Measurements from ENCODE around the gene AGT.
"Not testable (repeated sequence)": the region's sequence is repeated elsewhere in the genome, so short reads cannot be mapped to it uniquely, and the experiment has no call there.

Gene AGT

DNA sequence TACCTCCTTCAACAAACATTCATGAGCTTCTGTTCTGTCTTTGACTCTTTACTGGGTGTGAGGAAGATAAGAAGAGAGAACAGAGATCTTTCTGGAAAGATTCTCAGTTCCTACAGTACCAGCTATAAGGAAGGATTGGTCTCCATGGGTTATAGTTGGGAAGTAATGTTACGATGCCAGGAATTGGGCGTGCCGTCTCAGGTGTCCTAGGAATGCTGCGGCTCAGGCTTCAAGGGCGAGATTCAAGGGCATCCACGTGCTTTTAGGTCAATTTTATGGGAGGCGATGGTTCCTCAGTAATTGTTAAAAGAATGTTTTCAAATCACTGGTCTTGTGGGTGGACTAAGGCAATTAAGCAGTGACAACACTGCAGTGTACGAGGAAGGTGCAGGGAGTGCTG is 44.4 kb downstream of the AGT start:
- Histone ChIP-seq H3K27ac (ENCODE audit: low read length) (no peak overlapping the region), H3K4me3 (ENCODE audit: low read depth in 1 of 2, low read length in 2 of 2) (no peak overlapping the region), H3K79me2 (ENCODE audit: insufficient read depth, low read length) (no peaks in the 10 kb centered on the region), H3K36me3 (ENCODE audit: insufficient read depth, low read length) (peaks cover 84% of the 10 kb centered on the region), H4K20me1 (ENCODE audit: insufficient read depth, low read length) (no peaks in the 10 kb centered on the region), H3K9me3 (ENCODE audit: insufficient read depth, low read length, severe bottlenecking) (no peaks in the 10 kb centered on the region), H3K9ac (ENCODE audit: low read depth, low read length) (no peak overlapping the region), H3K27me3 (ENCODE audit: insufficient read depth, low read length, poor library complexity) (no peaks in the 10 kb centered on the region), H2AFZ (ENCODE audit: low read depth, low read length) (no peak overlapping the region), H3K4me2 (ENCODE audit: insufficient read depth, low read length) (no peak overlapping the region), H3K4me1 (ENCODE audit: insufficient read depth, low read length) (no peaks in the 10 kb centered on the region)
- DNase-seq (no peak), ATAC-seq (ENCODE audit: insufficient read depth, low read depth) (no peak)
- TF ChIP-seq EZH2 (IDR thresholded peaks at IDR 0.05; ENCODE audit: borderline replicate concordance, low read depth, low read length, severe bottlenecking): no peak
- TF ChIP-seq, protein P1, sequence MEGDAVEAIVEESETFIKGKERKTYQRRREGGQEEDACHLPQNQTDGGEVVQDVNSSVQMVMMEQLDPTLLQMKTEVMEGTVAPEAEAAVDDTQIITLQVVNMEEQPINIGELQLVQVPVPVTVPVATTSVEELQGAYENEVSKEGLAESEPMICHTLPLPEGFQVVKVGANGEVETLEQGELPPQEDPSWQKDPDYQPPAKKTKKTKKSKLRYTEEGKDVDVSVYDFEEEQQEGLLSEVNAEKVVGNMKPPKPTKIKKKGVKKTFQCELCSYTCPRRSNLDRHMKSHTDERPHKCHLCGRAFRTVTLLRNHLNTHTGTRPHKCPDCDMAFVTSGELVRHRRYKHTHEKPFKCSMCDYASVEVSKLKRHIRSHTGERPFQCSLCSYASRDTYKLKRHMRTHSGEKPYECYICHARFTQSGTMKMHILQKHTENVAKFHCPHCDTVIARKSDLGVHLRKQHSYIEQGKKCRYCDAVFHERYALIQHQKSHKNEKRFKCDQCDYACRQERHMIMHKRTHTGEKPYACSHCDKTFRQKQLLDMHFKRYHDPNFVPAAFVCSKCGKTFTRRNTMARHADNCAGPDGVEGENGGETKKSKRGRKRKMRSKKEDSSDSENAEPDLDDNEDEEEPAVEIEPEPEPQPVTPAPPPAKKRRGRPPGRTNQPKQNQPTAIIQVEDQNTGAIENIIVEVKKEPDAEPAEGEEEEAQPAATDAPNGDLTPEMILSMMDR (IDR thresholded peaks at IDR 0.05; ENCODE audit: borderline replicate concordance, extremely low read depth, low read length, poor library complexity, severe bottlenecking): no peak

DNA sequence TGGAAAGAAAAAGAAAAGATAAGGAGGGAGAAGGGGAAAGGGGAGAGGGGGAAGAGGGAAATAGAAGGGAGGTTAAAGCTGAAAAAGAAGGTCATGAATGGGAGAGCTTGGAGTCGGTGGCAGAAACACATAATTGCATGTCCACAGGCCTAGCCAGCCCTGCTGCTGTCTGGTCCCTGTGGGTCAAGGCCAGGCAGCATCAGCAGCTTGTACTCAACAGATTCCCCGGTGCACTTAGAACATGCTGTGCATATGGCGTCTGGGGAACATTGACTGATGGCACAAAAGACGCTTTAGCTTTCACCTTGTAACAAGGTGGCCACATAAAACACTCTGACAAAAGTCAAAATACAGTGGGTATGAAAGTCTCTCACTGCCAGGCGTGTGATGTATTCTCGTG is 45.7 kb downstream of the AGT start:
- no peaks in the 10 kb centered on the region for H3K27me3 ChIP-seq (ENCODE audit: insufficient read depth, low read length, poor library complexity)
- no peak overlapping the region for H3K9ac ChIP-seq (ENCODE audit: low read depth, low read length)
- H3K4me2 ChIP-seq (ENCODE audit: insufficient read depth, low read length): no peak overlapping the region
- H3K4me1 ChIP-seq (ENCODE audit: insufficient read depth, low read length): no peaks in the 10 kb centered on the region
- ATAC-seq (ENCODE audit: insufficient read depth, low read depth) (no peak), DNase-seq (no peak)
- H3K4me3 ChIP-seq (ENCODE audit: low read depth in 1 of 2, low read length in 2 of 2): no peak overlapping the region
- TF ChIP-seq, protein P1 (IDR thresholded peaks at IDR 0.05; ENCODE audit: borderline replicate concordance, extremely low read depth, low read length, poor library complexity, severe bottlenecking): no peak
- no peak for TF ChIP-seq EZH2 (IDR thresholded peaks at IDR 0.05; ENCODE audit: borderline replicate concordance, low read depth, low read length, severe bottlenecking)
- H3K79me2 ChIP-seq (ENCODE audit: insufficient read depth, low read length): no peaks in the 10 kb centered on the region
- no peak overlapping the region for H2AFZ ChIP-seq (ENCODE audit: low read depth, low read length)
- no peak overlapping the region for H3K27ac ChIP-seq (ENCODE audit: low read length)
- no peaks in the 10 kb centered on the region for H3K9me3 ChIP-seq (ENCODE audit: insufficient read depth, low read length, severe bottlenecking)
- no peaks in the 10 kb centered on the region for H4K20me1 ChIP-seq (ENCODE audit: insufficient read depth, low read length)
- peaks cover 85% of the 10 kb centered on the region for H3K36me3 ChIP-seq (ENCODE audit: insufficient read depth, low read length)

DNA sequence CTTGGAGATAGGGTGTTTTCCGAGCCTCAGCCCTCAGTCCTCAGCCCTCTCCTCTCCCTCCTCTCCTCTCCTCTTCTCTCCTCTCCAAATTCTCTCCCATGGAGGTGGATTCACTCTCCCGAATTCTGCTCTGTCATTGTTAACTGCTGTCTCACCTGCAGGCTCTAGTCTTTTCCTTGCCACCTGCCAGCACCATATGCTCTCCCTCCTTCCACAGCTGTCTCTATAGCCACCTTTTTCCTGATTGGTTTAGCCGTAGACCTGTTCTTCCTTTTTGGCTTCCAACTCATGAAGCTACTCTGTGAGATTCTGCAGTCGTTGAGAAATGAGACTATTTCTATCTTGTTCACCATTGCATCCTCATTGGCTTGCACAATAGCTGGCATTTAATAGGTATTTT is 51.9 kb downstream of the AGT start:
- Histone ChIP-seq H2AFZ (ENCODE audit: low read depth, low read length) (no peak overlapping the region), H3K27me3 (ENCODE audit: insufficient read depth, low read length, poor library complexity) (no peaks in the 10 kb centered on the region), H3K79me2 (ENCODE audit: insufficient read depth, low read length) (peaks cover 11% of the 10 kb centered on the region; the same call in 1 of the 2 replicates), H3K4me1 (ENCODE audit: insufficient read depth, low read length) (no peaks in the 10 kb centered on the region), H3K4me2 (ENCODE audit: insufficient read depth, low read length) (no peak overlapping the region), H3K27ac (ENCODE audit: low read length) (no peak overlapping the region), H3K4me3 (ENCODE audit: low read depth in 1 of 2, low read length in 2 of 2) (no peak overlapping the region), H4K20me1 (ENCODE audit: insufficient read depth, low read length) (peaks cover 6% of the 10 kb centered on the region; the same call in 1 of the 2 replicates), H3K9ac (ENCODE audit: low read depth, low read length) (no peak overlapping the region), H3K36me3 (ENCODE audit: insufficient read depth, low read length) (peaks cover 69% of the 10 kb centered on the region), H3K9me3 (ENCODE audit: insufficient read depth, low read length, severe bottlenecking) (no peaks in the 10 kb centered on the region)
- no peak for DNase-seq
- TF ChIP-seq EZH2 (IDR thresholded peaks at IDR 0.05; ENCODE audit: borderline replicate concordance, low read depth, low read length, severe bottlenecking): no peak
- TF ChIP-seq, protein P1 (IDR thresholded peaks at IDR 0.05; ENCODE audit: borderline replicate concordance, extremely low read depth, low read length, poor library complexity, severe bottlenecking): no peak
- ATAC-seq (ENCODE audit: insufficient read depth, low read depth): no peak

DNA sequence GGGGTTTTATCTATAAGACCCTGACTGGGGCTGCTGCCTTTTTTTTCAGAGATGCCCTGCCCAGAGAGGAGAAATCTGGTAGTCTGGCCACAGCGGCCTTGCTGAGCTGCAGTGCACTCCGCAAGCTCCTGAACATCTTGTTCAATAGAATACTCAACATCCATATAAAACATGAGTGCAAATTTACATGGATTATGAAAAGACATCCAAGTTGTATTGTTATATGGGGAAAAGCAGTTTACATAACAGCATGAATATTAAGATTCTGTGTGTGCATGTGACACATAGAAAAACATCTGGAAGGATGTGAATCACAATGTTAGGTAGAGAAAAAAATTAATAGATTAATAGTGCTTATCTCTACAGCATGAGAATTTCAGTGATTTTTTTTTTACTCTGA is 55.2 kb downstream of the AGT start:
- H2AFZ ChIP-seq (ENCODE audit: low read depth, low read length): no peak overlapping the region
- no peaks in the 10 kb centered on the region for H3K27me3 ChIP-seq (ENCODE audit: insufficient read depth, low read length, poor library complexity)
- H3K9me3 ChIP-seq (ENCODE audit: insufficient read depth, low read length, severe bottlenecking): no peaks in the 10 kb centered on the region
- H3K4me3 ChIP-seq (ENCODE audit: low read depth in 1 of 2, low read length in 2 of 2): no peak overlapping the region
- peaks cover 40% of the 10 kb centered on the region for H3K36me3 ChIP-seq (ENCODE audit: insufficient read depth, low read length)
- peaks cover 6% of the 10 kb centered on the region; the same call in 1 of the 2 replicates for H4K20me1 ChIP-seq (ENCODE audit: insufficient read depth, low read length)
- H3K27ac ChIP-seq (ENCODE audit: low read length): no peak overlapping the region
- peaks cover 20% of the 10 kb centered on the region; the same call in 1 of the 2 replicates for H3K79me2 ChIP-seq (ENCODE audit: insufficient read depth, low read length)
- no peak for DNase-seq
- H3K9ac ChIP-seq (ENCODE audit: low read depth, low read length): no peak overlapping the region
- no peak overlapping the region for H3K4me2 ChIP-seq (ENCODE audit: insufficient read depth, low read length)
- no peak for ATAC-seq (ENCODE audit: insufficient read depth, low read depth)
- TF ChIP-seq EZH2 (IDR thresholded peaks at IDR 0.05; ENCODE audit: borderline replicate concordance, low read depth, low read length, severe bottlenecking): no peak
- TF ChIP-seq, protein P1 (IDR thresholded peaks at IDR 0.05; ENCODE audit: borderline replicate concordance, extremely low read depth, low read length, poor library complexity, severe bottlenecking): no peak
- no peaks in the 10 kb centered on the region for H3K4me1 ChIP-seq (ENCODE audit: insufficient read depth, low read length)

DNA sequence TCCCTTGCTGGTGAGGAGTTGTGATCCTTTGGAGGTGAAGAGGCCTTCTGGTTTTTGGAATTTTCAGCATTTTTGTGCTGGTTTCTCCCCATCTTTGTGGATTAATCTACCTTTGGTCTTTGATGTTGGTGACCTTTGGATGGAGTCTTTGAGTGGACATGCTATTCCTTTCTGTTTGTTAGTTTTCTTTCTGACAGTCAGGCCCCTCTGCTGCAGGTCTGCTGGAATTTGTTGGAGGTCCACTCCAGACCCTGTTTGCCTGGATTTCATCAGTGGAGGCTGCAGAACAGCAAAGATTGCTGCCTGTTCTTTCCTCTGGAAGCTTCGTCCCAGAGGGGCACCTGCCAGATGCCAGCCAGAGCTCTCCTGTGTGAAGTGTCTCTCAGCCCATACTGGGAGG is 55.8 kb downstream of the AGT start:
- H3K9me3 ChIP-seq (ENCODE audit: insufficient read depth, low read length, severe bottlenecking); H4K20me1 ChIP-seq (ENCODE audit: insufficient read depth, low read length); H3K4me1 ChIP-seq (ENCODE audit: insufficient read depth, low read length); H2AFZ ChIP-seq (ENCODE audit: low read depth, low read length); H3K9ac ChIP-seq (ENCODE audit: low read depth, low read length); H3K27ac ChIP-seq (ENCODE audit: low read length); DNase-seq; ATAC-seq (ENCODE audit: insufficient read depth, low read depth); H3K27me3 ChIP-seq (ENCODE audit: insufficient read depth, low read length, poor library complexity); H3K4me2 ChIP-seq (ENCODE audit: insufficient read depth, low read length); H3K4me3 ChIP-seq (ENCODE audit: low read depth in 1 of 2, low read length in 2 of 2): not testable (repeated sequence)
- Histone ChIP-seq H3K36me3 (ENCODE audit: insufficient read depth, low read length) (peaks cover 35% of the 10 kb centered on the region), H3K79me2 (ENCODE audit: insufficient read depth, low read length) (peaks cover 26% of the 10 kb centered on the region)

Measured in DND-41 (cell line).